ENCODE measurements around the gene CCL26. TPM values are rescaled to one million over a fixed set of nuclear protein-coding genes. Genes with fewer than 3 reads are reported as not detected.

The CCL26 gene
- total and polyA plus RNA-seq, 2 of the 13 experiments (the other 11 are each of a cell fraction or from before 2014, with no cell fraction given) = 0.16 TPM; not detected in 1

- TF ChIP-seq DMTF1 (CRISPR knock-in tag; IDR thresholded peaks at IDR 0.05) = no peak
- no peak for TF ChIP-seq SSRP1 (CRISPR knock-in tag; IDR thresholded peaks at IDR 0.05)
- no peak for TF ChIP-seq ZMYM4 (CRISPR knock-in tag; IDR thresholded peaks at IDR 0.05)
- TF ChIP-seq RXRA (CRISPR knock-in tag; IDR thresholded peaks at IDR 0.05) = peak; percentile 54; the same call in 1 of the 2 replicates
- TF ChIP-seq ZNF260 (CRISPR knock-in tag; IDR thresholded peaks at IDR 0.05; ENCODE audit: borderline replicate concordance, low read depth) = no peak
- TF ChIP-seq GATAD1 (CRISPR knock-in tag; IDR thresholded peaks at IDR 0.05) = no peak
- peak; percentile 64; the same call in 1 of the 2 replicates for TF ChIP-seq SP5 (CRISPR knock-in tag; IDR thresholded peaks at IDR 0.05; ENCODE audit: borderline replicate concordance, low read depth)
- TF ChIP-seq ISX (CRISPR knock-in tag; conservative IDR thresholded peaks at IDR 0.05) = no peak
- no peak; the same call in 1 of the 2 replicates for TF ChIP-seq NR2F6 (IDR thresholded peaks at IDR 0.05)
- TF ChIP-seq NR2F6 (CRISPR knock-in tag; IDR thresholded peaks at IDR 0.05) = 0 out of 2 replicates have a peak, but pooled peaks have one; percentile 6
- TF ChIP-seq RARA (CRISPR knock-in tag; IDR thresholded peaks at IDR 0.05) = peak; percentile 80
- TF ChIP-seq ZBTB44 (CRISPR knock-in tag; IDR thresholded peaks at IDR 0.05) = no peak
Observed at GRCh38 chr7:75772081-75773077, at the start of gene CCL26 (continued).

Data from HepG2 (cell line).